AG09319 (cell line): ENCODE data around the gene NBEA.

ENCODE experiments used
- DNase-seq: peaks from one replicate; pipeline ENCODE4 v3.0.0-alpha.2; 2010; ENCODE audit warnings: low read depth; ENCODE audit errors: extremely low read depth
- TF ChIP-seq, protein P1 (sequence below): IDR thresholded peaks from 2 replicates; pipeline ENCODE4 v1.5.1; 2011; ENCODE audit warnings: low read depth, mild to moderate bottlenecking, inconsistent platforms, low read length, moderate library complexity

NBEA gene

DNA sequence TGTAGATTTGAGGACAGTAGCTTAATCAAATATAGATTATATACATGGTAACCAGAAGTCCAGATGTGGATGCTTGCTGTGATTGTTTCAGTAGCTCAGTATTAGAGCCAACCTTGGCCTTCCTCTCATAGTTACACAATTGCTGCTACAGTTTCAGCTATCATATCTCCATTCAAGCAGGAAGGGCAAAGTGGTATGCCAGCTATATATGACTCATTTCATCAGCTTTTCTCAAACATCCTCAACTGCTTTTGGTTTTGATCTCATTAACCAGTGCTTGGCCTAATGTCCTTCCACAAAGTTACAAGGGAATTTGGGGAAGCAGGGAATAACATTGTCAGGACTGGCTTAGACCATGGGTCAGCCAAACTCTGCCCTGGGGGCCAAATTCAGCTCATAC is 607.4 kb downstream of the NBEA start:
- TF ChIP-seq, protein P1, sequence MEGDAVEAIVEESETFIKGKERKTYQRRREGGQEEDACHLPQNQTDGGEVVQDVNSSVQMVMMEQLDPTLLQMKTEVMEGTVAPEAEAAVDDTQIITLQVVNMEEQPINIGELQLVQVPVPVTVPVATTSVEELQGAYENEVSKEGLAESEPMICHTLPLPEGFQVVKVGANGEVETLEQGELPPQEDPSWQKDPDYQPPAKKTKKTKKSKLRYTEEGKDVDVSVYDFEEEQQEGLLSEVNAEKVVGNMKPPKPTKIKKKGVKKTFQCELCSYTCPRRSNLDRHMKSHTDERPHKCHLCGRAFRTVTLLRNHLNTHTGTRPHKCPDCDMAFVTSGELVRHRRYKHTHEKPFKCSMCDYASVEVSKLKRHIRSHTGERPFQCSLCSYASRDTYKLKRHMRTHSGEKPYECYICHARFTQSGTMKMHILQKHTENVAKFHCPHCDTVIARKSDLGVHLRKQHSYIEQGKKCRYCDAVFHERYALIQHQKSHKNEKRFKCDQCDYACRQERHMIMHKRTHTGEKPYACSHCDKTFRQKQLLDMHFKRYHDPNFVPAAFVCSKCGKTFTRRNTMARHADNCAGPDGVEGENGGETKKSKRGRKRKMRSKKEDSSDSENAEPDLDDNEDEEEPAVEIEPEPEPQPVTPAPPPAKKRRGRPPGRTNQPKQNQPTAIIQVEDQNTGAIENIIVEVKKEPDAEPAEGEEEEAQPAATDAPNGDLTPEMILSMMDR = no peak
- DNase-seq = peak; percentile 30

DNA sequence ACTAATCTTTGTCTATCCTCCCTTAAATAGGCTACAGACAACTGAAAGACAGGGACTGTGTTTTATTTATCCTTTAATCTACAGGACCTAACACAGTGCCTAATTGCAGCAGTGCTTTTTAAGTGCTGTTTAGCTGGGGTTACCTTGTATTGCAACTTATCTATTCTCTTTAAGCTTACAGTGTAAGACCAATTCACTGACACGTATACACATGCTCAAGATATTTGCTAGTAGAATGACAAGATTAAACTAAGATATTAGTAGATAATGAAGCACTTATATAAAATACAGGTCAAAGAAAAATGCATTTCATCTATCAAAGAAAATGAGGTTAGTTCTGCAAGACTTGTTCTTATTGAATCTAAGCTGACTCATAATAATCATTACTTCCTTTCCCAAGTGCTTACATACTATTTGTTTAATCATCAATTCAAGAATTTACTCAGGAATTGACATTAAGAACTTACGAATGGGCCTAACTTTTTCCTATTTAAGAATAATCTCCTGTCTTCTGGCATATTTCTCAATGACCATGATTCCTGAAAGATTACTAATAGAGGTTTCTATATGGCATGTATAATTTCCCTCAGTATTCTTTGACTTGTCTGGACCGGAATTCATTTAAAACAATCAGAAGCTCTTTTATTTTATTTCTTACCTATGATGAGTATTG is 610.2 kb downstream of the NBEA start:
- no peak for DNase-seq
- TF ChIP-seq, protein P1 = no peak

DNA sequence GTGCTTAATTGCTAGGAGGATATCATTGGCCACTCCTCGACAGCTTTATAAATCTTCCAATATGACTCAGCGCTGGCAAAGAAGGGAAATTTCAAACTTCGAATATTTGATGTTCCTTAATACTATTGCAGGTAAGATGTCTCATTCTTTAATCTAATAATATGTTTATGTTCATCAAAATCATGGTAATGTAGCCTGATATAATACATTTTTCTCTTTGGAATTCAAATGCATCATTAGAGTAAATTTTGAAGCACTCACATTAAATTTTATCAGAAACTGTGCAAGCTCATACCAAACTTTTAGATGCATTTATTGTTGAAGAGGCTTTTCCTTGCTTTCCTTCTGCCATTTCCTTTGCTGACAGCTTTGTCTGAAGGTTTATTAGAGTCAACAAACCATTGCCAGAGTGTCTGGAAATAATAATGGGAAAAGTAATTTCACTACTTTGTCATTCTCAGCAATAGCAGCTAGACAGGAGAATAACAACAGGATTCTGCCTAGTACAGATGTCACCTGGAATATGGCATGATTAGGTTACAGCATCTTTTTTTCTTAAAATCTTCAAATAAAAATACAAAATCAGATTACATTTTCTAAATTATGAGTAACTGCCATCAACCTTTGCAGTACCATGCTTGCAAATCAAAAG is 613.0 kb downstream of the NBEA start:
- DNase-seq = no peak
- TF ChIP-seq, protein P1 = no peak

DNA sequence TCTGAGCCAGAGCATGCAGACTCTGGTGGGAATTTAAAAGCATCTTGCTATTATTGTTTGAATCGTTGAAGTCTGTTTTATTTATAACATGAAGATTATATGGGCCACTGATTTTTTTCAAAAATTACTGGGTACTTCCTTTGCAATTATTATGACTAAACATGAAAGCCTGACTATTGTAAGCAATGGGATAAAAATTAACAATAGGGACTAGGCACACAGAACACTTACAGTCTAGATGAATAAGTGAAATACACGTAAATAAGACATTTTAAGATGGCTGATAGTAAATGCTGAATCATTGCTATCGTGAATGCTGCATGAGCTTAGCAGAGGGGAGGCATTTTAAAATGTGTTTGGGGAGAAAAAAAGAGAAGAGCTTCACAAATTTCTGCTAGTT is 615.4 kb downstream of the NBEA start:
- DNase-seq = no peak
- TF ChIP-seq, protein P1 = no peak

DNA sequence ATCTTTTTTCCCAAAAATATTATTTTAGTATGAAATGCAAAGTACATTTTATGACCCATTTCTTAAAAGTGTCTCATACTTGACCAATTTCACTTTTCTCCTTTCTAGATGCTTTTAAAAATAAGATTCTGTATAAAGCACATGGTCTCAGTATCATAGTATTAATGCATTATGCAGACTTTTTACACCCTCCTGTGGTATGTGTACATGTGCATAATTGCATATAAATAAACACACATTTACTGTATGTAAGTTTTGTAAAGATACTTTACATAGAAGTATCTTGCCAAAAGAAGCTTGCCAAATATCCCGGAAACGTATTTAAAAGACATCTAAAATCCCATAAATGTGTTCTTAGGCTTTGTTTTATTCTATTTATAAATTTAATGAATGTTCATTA is 619.5 kb downstream of the NBEA start:
- DNase-seq = no peak
- TF ChIP-seq, protein P1 = no peak

DNA sequence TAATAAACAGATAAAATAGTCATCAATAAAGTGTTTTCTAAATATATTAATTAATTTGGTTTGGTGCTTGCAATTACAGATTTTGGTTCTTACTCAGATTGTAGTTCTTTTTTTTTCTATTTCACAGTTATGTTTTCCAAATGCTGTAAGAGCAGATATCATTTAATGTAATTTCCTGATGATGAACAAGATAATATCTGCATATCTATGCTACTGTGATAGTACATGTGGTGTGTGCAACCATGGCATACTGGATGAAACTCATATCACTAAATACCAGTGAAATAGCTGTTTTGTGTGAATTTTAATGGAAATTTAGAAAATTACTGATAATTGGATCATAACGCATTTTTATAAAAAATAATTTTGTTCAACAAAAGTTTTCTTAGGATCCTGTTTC is 623.2 kb downstream of the NBEA start:
- DNase-seq = no peak
- TF ChIP-seq, protein P1 = no peak

DNA sequence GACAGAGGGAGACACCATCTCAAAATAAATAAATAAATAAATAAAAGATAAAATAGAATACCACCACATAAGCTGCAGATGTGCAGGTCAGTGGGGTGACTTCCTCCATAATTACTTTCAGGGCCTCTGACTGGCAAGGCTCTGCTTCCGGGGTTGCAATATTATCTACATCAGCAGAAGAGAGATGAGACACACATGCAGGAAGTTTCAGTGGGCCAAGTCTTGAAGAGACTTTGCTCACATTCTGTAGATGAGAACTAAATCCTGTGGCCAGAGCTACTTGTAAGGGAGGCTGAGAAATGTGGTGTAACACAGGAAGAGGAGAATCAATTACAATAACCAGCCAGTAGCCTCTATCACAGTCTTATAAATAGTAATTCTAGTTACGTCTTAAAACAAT is 624.3 kb downstream of the NBEA start:
- no peak for DNase-seq
- TF ChIP-seq, protein P1 = no peak
